ENCODE data around the gene CFAP97D1. TPM values are rescaled to one million over a fixed set of nuclear protein-coding genes. Genes with fewer than 3 reads are reported as not detected.
A peak's percentile ranks its signal among the peaks of the same experiment; 100 is the strongest.

Gene CFAP97D1
- total and polyA plus RNA-seq, 2 donors (not counting 1 experiment from before 2014, with no cell fraction given): 0.01 TPM; not detected in 1

GRCh38 chr17:43778337-43779144, 1.7 kb upstream of the CFAP97D1 start, which contains the start of gene DUSP3:
DUSP3 (minus strand) TSS chr17:43778977; CDS start chr17:43778924, 53 bp downstream.
- WGBS (ENCODE audit: insufficient coverage): under 1% methylated on average over 100 of the region's 100 CpGs
- Mint-ChIP-seq H3K27me3 (peaks cover 29% of the 10 kb centered on the region), H3K9me3 (ENCODE audit: insufficient read depth) (no peaks in the 10 kb centered on the region), H3K27ac (peak within 1 kb of the TSS; percentile 79), H3K4me3 (peak within 1 kb of the TSS; percentile 94), H3K4me1 (peaks cover 16% of the 10 kb centered on the region)
- Histone ChIP-seq H3K9me3 (ENCODE audit: control extremely low read depth in 1 of 3, control insufficient read depth in 2 of 3, insufficient read depth in 1 of 3, low read length in 2 of 3) (no peaks in the 10 kb centered on the region), H3K4me2 (replicated peaks; ENCODE audit: low read depth, low read length, poor library complexity, severe bottlenecking) (peak within 1 kb of the TSS; percentile 91), H2AFZ (ENCODE audit: insufficient read depth, low read depth, low read length, poor library complexity, severe bottlenecking) (peak within 1 kb of the TSS; percentile 87), H4K20me1 (ENCODE audit: control insufficient read depth, insufficient read depth, low read length, poor library complexity, severe bottlenecking) (no peaks in the 10 kb centered on the region), H3K27me3 (replicated peaks in 1 of 4; ENCODE audit: control extremely low read depth in 1 of 4, control insufficient read depth in 3 of 4, insufficient read depth in 4 of 4, low read length in 3 of 4) (peaks cover 0 to 23% (median 9%) of the 10 kb centered on the region in 4 experiments), H3K9ac (ENCODE audit: low read length) (peak within 1 kb of the TSS; percentile 94), H3K79me2 (ENCODE audit: control insufficient read depth, insufficient read depth, low read length) (peaks cover 3% of the 10 kb centered on the region), H3K36me3 (replicated peaks in 1 of 2; ENCODE audit: control extremely low read depth in 1 of 2, control insufficient read depth in 1 of 2, extremely low read depth in 1 of 2, insufficient read depth in 2 of 2, low read length in 1 of 2) (peaks cover 0 to 7% of the 10 kb centered on the region in 2 experiments), H3K27ac (ENCODE audit: low read length in 2 of 2) (peak within 1 kb of the TSS; percentile 64 to 86), H3K4me3 (ENCODE audit: control extremely low read depth in 1 of 5, extremely low read depth in 1 of 5, insufficient read depth in 1 of 5, low read depth in 2 of 5, low read length in 4 of 5) (peak within 1 kb of the TSS; percentile 26 to 83 (median 80)), H3K4me1 (ENCODE audit: control insufficient read depth in 2 of 2, insufficient read depth in 2 of 2, low read length in 2 of 2) (peaks cover 16 to 27% of the 10 kb centered on the region in 2 donors)
- ChIA-PET POLR2A (no interaction called here), CTCF (interaction anchor here (0.5 to 1.3 kb wide), 4 partner anchors 11 to 85 kb away, joined by 3 to 5 read pairs (median 4); no protein-coding TSS in a partner anchor)
- ATAC-seq (ENCODE audit: low read depth) (peak; percentile 96), DNase-seq (peak; percentile 87)
- no peak for TF ChIP-seq EZH2 (IDR thresholded peaks at IDR 0.05; ENCODE audit: borderline replicate concordance, insufficient read depth, low read depth, low read length, poor library complexity, severe bottlenecking)
- TF ChIP-seq, protein P1, sequence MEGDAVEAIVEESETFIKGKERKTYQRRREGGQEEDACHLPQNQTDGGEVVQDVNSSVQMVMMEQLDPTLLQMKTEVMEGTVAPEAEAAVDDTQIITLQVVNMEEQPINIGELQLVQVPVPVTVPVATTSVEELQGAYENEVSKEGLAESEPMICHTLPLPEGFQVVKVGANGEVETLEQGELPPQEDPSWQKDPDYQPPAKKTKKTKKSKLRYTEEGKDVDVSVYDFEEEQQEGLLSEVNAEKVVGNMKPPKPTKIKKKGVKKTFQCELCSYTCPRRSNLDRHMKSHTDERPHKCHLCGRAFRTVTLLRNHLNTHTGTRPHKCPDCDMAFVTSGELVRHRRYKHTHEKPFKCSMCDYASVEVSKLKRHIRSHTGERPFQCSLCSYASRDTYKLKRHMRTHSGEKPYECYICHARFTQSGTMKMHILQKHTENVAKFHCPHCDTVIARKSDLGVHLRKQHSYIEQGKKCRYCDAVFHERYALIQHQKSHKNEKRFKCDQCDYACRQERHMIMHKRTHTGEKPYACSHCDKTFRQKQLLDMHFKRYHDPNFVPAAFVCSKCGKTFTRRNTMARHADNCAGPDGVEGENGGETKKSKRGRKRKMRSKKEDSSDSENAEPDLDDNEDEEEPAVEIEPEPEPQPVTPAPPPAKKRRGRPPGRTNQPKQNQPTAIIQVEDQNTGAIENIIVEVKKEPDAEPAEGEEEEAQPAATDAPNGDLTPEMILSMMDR (IDR thresholded peaks at IDR 0.05): no peak
- intact Hi-C loops (cut with micrococcal nuclease): no loop called here

Measured in B cell (primary cell).